Mucosa of descending colon (tissue), 3 donors: ENCODE results near the gene PLA2G2C. TPM values are rescaled to one million over a fixed set of nuclear protein-coding genes. Genes with fewer than 3 reads are reported as not detected.

Experiments
- ATAC-seq: fragments of 200-7000 bp; cut with Tn5 transposase; one replicate; pipeline ENCODE4 v1.9.1; 2020; ENCODE audit warnings: mild to moderate bottlenecking, moderate library complexity
- DNase-seq, 3 donors: peaks; one replicate each; pipeline ENCODE4 v3.0.0-alpha.2; 2020
- H3K36me3 ChIP-seq: fragments of 200-600 bp; one replicate; pipeline ENCODE4 v1.8.0; 2021; ENCODE audit warnings: low read depth, mild to moderate bottlenecking
- H3K4me1 ChIP-seq: fragments of 200-600 bp; one replicate; pipeline ENCODE4 v1.8.0; 2021; ENCODE audit warnings: low read depth, mild to moderate bottlenecking
- H3K4me3 ChIP-seq: fragments of 200-600 bp; one replicate; pipeline ENCODE4 v1.8.0; 2021; ENCODE audit warnings: mild to moderate bottlenecking
- H3K9me3 ChIP-seq: fragments of 200-600 bp; one replicate; pipeline ENCODE4 v1.8.0; 2021; ENCODE audit warnings: mild to moderate bottlenecking
- CTCF ChIP-seq: fragments of 200-600 bp; IDR thresholded peaks from one replicate; pipeline ENCODE4 v1.8.0; 2022; ENCODE audit warnings: antibody characterized with exemption, mild to moderate bottlenecking
- intact Hi-C, 2 donors: fragments of 100-400 bp; cut with DNase I in 1 of 2; cut with micrococcal nuclease in 1 of 2; formaldehyde crosslinking; loops; one replicate each; pipeline versions ENCODE4 v1.11.0 to v1.11.1; 2022; cut with DNase I, micrococcal nuclease
- total RNA-seq, 3 donors: library from RNA; stranded (reverse); fragmentation: NEBNext Ultra II Directional in 2 of 3; extraction: Animal tissue kit (Norgen Biotek cat#: 25700) in 2 of 3; gene quantifications; one replicate each; pipeline versions ENCODE4 v1.2.1 to v1.2.4, GENCODE V29; 2021 to 2023
- donor health status: DM: no; HTN: no; CAD: no; lungs with moderate emphysema.
- donor health status: DM: no; HTN: no; CAD: no.
- donor health status: DM: no; HTN: yes; CAD: no.

Gene PLA2G2C
- total RNA-seq, 3 donors from 2014 or later = 0.55 to 2.1 TPM; not detected in 1

DNA sequence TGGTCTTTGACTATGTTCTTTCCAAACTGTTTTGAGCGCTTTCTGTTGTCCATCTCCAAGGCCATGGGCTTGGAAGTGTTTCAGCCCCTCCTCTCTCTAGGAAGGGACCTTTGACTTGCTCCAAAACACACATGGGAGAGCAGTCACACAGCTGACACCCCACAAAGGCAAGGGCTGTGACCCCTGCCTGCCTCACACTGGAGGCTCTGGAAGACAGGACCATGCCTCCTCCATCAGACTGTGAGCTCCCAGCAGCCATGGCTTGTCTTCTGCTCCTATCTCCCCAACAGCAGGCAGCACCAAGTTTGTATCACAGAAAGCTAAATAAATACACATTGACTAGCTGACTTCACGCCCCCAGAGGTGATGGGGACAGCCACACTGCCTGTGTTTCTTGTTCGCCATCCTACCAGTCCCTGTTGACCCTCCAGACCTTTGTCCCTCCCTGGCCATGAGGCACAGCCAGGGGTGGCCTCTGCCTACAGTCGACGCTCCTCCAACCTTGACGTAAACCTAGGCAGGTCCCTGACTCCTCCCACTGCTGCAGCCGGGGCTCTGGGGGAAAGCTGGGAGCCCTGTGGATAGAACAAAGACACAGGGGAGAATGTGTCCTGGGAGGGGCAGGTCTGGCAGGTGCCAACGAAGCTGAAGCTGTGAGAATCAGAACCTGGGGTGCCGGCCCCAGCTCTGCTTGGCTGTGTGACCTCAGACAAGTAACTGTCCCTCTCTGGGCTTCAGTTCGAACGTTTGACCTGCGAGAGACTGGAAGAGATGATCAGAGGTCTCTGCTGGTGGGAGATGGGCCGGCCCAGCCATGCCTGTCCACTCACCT is 42.4 kb downstream of the PLA2G2C start:
- DNase-seq (no peak), ATAC-seq (no peak)
- Histone ChIP-seq H3K9me3 (no peaks in the 10 kb centered on the region), H3K36me3 (no peaks in the 10 kb centered on the region), H3K4me1 (no peaks in the 10 kb centered on the region), H3K4me3 (no peak overlapping the region)
- intact Hi-C loops = no loop called here
- no peak for TF ChIP-seq CTCF

DNA sequence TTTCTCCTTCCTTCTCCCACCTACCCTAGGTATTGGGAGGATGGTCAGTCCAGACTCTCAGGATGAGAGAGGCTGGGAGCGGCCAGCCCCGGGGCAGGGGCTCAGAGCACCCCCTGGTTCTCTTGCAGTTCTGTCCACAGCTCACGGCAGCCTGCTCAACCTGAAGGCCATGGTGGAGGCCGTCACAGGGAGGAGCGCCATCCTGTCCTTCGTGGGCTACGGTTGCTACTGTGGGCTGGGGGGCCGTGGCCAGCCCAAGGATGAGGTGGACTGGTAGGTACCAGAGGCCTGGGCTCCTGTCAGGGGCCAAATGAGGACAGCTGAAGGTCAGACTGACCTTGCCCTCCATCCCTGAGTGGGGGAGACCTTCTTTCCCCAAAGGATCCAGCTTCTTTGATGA is 43.0 kb downstream of the PLA2G2C start:
- TF ChIP-seq CTCF = no peak
- no peak for ATAC-seq
- intact Hi-C loops = no loop called here

DNA sequence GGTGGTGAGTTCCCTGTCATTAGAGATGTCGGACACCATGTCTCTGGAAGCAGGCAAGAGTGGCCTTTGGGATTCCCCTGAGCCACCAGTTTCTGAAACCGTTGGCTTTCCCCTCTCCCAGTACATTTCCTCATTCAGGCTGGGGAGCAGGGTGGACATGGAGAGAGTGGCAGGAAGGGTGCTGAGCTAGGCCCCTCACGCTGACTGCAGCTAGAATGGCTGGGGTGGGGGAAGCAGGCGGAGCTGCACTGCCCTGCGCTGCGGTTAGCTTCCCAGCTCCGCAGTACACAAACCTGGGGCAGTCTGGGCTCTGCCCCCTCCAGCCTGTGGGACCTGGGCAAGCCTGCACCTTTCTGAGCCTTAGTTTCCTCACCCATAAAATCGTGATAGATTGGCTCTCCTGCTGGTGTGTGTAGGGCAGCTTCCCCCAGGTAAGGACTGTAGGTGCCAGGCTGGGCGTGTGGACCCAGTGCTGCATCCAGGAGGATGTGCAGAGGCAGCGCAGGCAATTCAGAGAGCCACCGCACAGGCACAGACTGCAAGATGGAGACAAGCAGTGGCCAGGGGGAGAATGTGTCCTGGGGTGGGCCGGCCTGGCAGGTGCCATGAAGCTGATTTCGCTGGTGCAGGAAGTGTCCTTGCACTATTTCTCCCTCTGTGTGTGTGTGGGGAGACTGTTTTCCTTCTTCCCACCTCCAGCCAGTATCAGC is 44.2 kb downstream of the PLA2G2C start:
- intact Hi-C loops = no loop called here
- H3K4me3 ChIP-seq = no peak overlapping the region
- no peak for ATAC-seq
- no peaks in the 10 kb centered on the region for H3K36me3 ChIP-seq
- DNase-seq = no peak
- no peak for TF ChIP-seq CTCF
- no peaks in the 10 kb centered on the region for H3K9me3 ChIP-seq
- H3K4me1 ChIP-seq = no peaks in the 10 kb centered on the region

More for the DNA sequence above, 43.0 kb downstream of the PLA2G2C start:
- Histone ChIP-seq H3K9me3 (no peaks in the 10 kb centered on the region), H3K36me3 (no peaks in the 10 kb centered on the region), H3K4me1 (no peaks in the 10 kb centered on the region), H3K4me3 (no peak overlapping the region)
- DNase-seq = no peak

- no peaks in the 10 kb centered on the region for H3K4me1 ChIP-seq
- DNase-seq = no peak
- no peaks in the 10 kb centered on the region for H3K36me3 ChIP-seq
- intact Hi-C loops = no loop called here
- TF ChIP-seq CTCF = no peak
- no peak overlapping the region for H3K4me3 ChIP-seq
- no peaks in the 10 kb centered on the region for H3K9me3 ChIP-seq
- no peak for ATAC-seq
Measured at GRCh38 chr1:20141466-20141865, 44.9 kb downstream of the PLA2G2C start.

- DNase-seq (no peak), ATAC-seq (no peak)
- Histone ChIP-seq H3K4me1 (no peaks in the 10 kb centered on the region), H3K9me3 (no peaks in the 10 kb centered on the region), H3K4me3 (no peak overlapping the region), H3K36me3 (no peaks in the 10 kb centered on the region)
- TF ChIP-seq CTCF = no peak
- intact Hi-C loops = no loop called here
Measured at GRCh38 chr1:20141001-20141400, 45.3 kb downstream of the PLA2G2C start.
